Vagina (tissue), 2 donors: ENCODE data around the gene NFKBIZ. TPM values are rescaled to one million over a fixed set of nuclear protein-coding genes. Genes with fewer than 3 reads are reported as not detected.

Experiments
- DNase-seq, 2 donors: peaks; one replicate each; pipeline ENCODE4 v3.0.0-alpha.2; 2017; ENCODE audit errors: extremely low spot score in 2 of 2
- H3K27ac ChIP-seq: fragments of 200-600 bp; sonication (generic); one replicate; pipeline ENCODE4 v1.5.1; 2019
- H3K27me3 ChIP-seq: fragments of 200-600 bp; sonication (generic); one replicate; pipeline ENCODE4 v1.5.1; 2019
- H3K36me3 ChIP-seq, 2 donors: fragments of 200-600 bp; sonication (generic); one replicate each; pipeline ENCODE4 v1.5.1; 2017 to 2019
- H3K4me1 ChIP-seq: fragments of 200-600 bp; sonication (generic); one replicate; pipeline ENCODE4 v1.5.1; 2019
- H3K4me3 ChIP-seq, 2 donors: fragments of 200-600 bp; sonication (generic); 1 replicate in 1 of 2; 2 replicates in 1 of 2; pipeline ENCODE4 v1.5.1; 2016 to 2019
- H3K9me3 ChIP-seq: fragments of 200-600 bp; sonication (generic); one replicate; pipeline ENCODE4 v1.5.1; 2019
- CTCF ChIP-seq, 3 experiments: fragments of 450-650 bp in 2 of 3; fragments of 200-600 bp in 1 of 3; sonication (generic) in 1 of 3; IDR thresholded peaks; one replicate each; pipeline ENCODE4 v1.5.1; 2017 to 2019; ENCODE audit warnings: antibody characterized with exemption in 3 of 3, mild to moderate bottlenecking in 2 of 3, moderate library complexity in 2 of 3
- POLR2A ChIP-seq, 2 donors: fragments of 450-650 bp; IDR thresholded peaks; one replicate each; pipeline ENCODE4 v1.6.1; 2017; ENCODE audit warnings: antibody characterized with exemption in 2 of 2, mild to moderate bottlenecking in 2 of 2, moderate library complexity in 2 of 2
- POLR2AphosphoS5 ChIP-seq, 2 donors: sonication (generic); formaldehyde crosslinking; IDR thresholded peaks; one replicate each; pipeline ENCODE4 v1.9.0; 2017; ENCODE audit warnings: antibody characterized with exemption in 2 of 2, mild to moderate bottlenecking in 2 of 2, low read depth in 1 of 2; ENCODE audit not compliant: insufficient read depth in 1 of 2
- intact Hi-C: fragments of 100-400 bp; cut with DNase I; formaldehyde crosslinking; loops from one replicate; pipeline ENCODE4 v1.15.1; 2023
- total RNA-seq: library from RNA; depleted of rRNA; stranded (reverse); fragments of >200 nt; gene quantifications from one replicate; pipeline ENCODE4 v1.2.3, GENCODE V29; 2016

NFKBIZ gene
- total RNA-seq, 1 donor from 2014 or later: 136 TPM

DNA sequence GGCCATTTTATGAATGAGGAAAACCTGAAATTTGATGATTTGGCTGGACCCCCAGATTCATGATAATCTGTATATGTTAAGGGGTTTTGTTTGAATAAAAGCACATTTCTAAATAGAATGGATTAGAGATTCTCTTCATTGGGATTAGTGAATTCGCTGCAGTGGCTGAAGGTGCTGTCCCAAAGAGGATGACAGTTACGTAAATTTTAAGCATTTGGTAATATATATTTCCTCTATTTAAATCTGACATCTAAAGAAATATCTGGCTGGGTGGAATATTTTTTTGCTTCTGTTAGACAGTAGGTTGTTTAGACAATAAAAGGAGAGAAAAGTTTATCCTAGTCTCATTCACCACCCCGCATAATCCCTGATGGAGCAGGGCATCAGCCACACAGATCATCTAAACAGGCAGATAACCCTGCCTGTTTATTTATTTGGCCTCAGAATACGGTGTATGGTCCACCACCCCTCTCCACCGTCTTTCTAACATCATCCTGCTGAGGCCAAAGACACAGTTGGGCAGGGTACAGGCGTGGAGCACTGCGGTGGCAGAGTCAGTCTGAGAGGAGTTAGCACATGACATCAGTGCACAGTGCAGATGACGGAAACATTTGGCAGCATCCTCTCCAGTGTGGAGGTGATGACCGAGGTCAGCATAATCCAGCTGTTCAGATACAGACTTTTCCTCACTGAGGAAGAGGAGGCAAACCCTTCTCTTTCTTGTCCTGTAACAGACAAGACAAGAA is 20.4 kb upstream of the NFKBIZ start:
- H3K4me1 ChIP-seq: peaks cover 41% of the 10 kb centered on the region
- H3K4me3 ChIP-seq: peak overlapping the region; percentile 61 to 68
- H3K36me3 ChIP-seq: no peaks in the 10 kb centered on the region
- peak overlapping the region; percentile 92 for H3K27ac ChIP-seq
- H3K27me3 ChIP-seq: no peaks in the 10 kb centered on the region
- intact Hi-C loops: no loop called here
- peak in 1 of 2 donors; percentile 79 for TF ChIP-seq POLR2AphosphoS5 (IDR thresholded peaks at IDR 0.05; ENCODE audit: insufficient read depth in 1 of 2, low read depth in 1 of 2)
- no peak for TF ChIP-seq CTCF (IDR thresholded peaks at IDR 0.05)
- H3K9me3 ChIP-seq: no peaks in the 10 kb centered on the region
- no peak for DNase-seq

GRCh38 chr3:101829437-101829830 is 19.9 kb upstream of the NFKBIZ start:
- H3K36me3 ChIP-seq: no peaks in the 10 kb centered on the region
- intact Hi-C loops: no loop called here
- H3K27me3 ChIP-seq: no peaks in the 10 kb centered on the region
- H3K9me3 ChIP-seq: no peaks in the 10 kb centered on the region
- H3K4me1 ChIP-seq: peaks cover 41% of the 10 kb centered on the region
- peak overlapping the region; percentile 61 to 68 for H3K4me3 ChIP-seq
- no peak for DNase-seq
- TF ChIP-seq POLR2AphosphoS5 (IDR thresholded peaks at IDR 0.05; ENCODE audit: insufficient read depth in 1 of 2, low read depth in 1 of 2): no peak
- no peak for TF ChIP-seq CTCF (IDR thresholded peaks at IDR 0.05)
- TF ChIP-seq POLR2A (IDR thresholded peaks at IDR 0.05): no peak
- peak overlapping the region; percentile 92 for H3K27ac ChIP-seq

- DNase-seq: no peak
- Histone ChIP-seq H3K27ac (peak overlapping the region; percentile 92), H3K27me3 (no peaks in the 10 kb centered on the region), H3K4me3 (no peak overlapping the region), H3K9me3 (no peaks in the 10 kb centered on the region), H3K4me1 (peaks cover 41% of the 10 kb centered on the region), H3K36me3 (no peaks in the 10 kb centered on the region)
- TF ChIP-seq POLR2A (IDR thresholded peaks at IDR 0.05) (no peak), CTCF (IDR thresholded peaks at IDR 0.05) (no peak), POLR2AphosphoS5 (IDR thresholded peaks at IDR 0.05; ENCODE audit: insufficient read depth in 1 of 2, low read depth in 1 of 2) (no peak)
- intact Hi-C loops: no loop called here
These were observed 19.4 kb upstream of the NFKBIZ start for GRCh38 chr3:101829874-101830273.

DNA sequence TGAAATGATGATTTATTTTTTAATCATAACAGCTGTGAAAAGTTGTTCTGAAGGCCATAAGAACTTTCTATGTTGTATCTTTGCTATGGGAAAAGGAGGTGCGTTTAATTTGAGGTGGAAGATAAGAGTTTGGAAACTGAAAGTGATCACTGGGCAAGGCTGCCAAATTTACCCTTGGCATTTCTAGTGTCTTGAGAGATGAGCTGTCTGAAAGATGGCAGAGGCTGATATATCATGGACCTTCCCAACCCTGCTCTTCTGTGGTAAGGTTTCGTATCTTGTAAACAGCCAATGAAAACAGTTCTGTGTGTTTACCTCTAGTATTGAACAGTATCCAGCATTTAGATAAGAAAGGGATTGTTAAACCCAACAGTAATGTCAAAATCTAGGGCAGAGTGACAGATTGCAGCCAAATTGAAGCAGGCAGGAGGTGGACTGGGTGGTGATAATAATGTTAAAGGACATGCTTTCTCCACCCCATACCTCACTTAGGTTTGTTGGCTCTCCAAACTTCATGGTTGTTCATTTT is 15.8 kb upstream of the NFKBIZ start:
- no peak overlapping the region for H3K27ac ChIP-seq
- TF ChIP-seq POLR2A (IDR thresholded peaks at IDR 0.05): no peak
- TF ChIP-seq CTCF (IDR thresholded peaks at IDR 0.05): no peak
- TF ChIP-seq POLR2AphosphoS5 (IDR thresholded peaks at IDR 0.05; ENCODE audit: insufficient read depth in 1 of 2, low read depth in 1 of 2): no peak
- no peak overlapping the region for H3K4me3 ChIP-seq
- H3K4me1 ChIP-seq: peaks cover 19% of the 10 kb centered on the region
- no peaks in the 10 kb centered on the region for H3K9me3 ChIP-seq
- intact Hi-C loops: no loop called here
- no peak for DNase-seq
- H3K36me3 ChIP-seq: no peaks in the 10 kb centered on the region
- H3K27me3 ChIP-seq: no peaks in the 10 kb centered on the region

DNA sequence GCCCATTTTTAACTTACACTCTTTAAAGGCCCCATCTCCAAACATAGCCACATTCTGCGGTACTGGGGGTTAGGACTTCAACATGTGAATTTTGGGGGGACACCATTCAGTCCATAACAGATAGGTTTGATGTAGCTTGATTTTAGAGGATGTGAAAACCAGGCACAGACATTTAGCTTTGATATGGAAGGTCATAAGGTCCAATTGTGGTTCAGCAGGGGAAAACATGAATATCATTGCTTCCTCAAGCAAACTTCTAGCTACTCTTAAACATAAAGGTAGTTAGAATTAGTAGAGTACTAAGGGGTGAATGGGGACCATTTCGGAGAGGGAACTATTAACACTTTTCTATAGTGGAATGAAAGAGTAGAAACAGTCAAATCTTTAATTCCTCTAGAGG is 13.6 kb upstream of the NFKBIZ start:
- intact Hi-C loops: no loop called here
- Histone ChIP-seq H3K9me3 (no peaks in the 10 kb centered on the region), H3K27ac (no peak overlapping the region)

More for the DNA sequence above, 13.6 kb upstream of the NFKBIZ start:
- no peaks in the 10 kb centered on the region for H3K27me3 ChIP-seq
- no peak for DNase-seq
- H3K36me3 ChIP-seq: no peaks in the 10 kb centered on the region
- H3K4me1 ChIP-seq: no peaks in the 10 kb centered on the region
- no peak overlapping the region for H3K4me3 ChIP-seq
- no peak for TF ChIP-seq POLR2A (IDR thresholded peaks at IDR 0.05)
- no peak for TF ChIP-seq POLR2AphosphoS5 (IDR thresholded peaks at IDR 0.05; ENCODE audit: insufficient read depth in 1 of 2, low read depth in 1 of 2)
- TF ChIP-seq CTCF (IDR thresholded peaks at IDR 0.05): no peak
